Loucy (cell line): ENCODE results near the gene MGMT.

Source experiments
- CTCF ChIP-seq: fragments of 200-600 bp; sonication (generic); conservative IDR thresholded peaks from 2 replicates; pipeline ENCODE4 v1.5.1; 2014; ENCODE audit warnings: mild to moderate bottlenecking, antibody characterized with exemption, low read length
- EZH2phosphoT487 ChIP-seq: fragments of 200-600 bp; IDR thresholded peaks from 2 replicates; pipeline ENCODE4 v1.6.1; 2018; ENCODE audit warnings: antibody characterized with exemption, mild to moderate bottlenecking, moderate library complexity, borderline replicate concordance

- TF ChIP-seq CTCF, result no peak
- no peak for TF ChIP-seq EZH2phosphoT487
Measured at GRCh38 chr10:129719415-129719739, 252.3 kb downstream of the MGMT start.
